NCI-H187 (cell line): Measurements from ENCODE around the gene PSME1.
"Not testable (repeated sequence)": the region's sequence is repeated elsewhere in the genome, so short reads cannot be mapped to it uniquely, and the experiment has no call there.

Experiments used
- DNase-seq, 2 experiments: peaks; one replicate each; lab custom pipeline; 2025; lab: John Stamatoyannopoulos, UW

The PSME1 gene

DNA sequence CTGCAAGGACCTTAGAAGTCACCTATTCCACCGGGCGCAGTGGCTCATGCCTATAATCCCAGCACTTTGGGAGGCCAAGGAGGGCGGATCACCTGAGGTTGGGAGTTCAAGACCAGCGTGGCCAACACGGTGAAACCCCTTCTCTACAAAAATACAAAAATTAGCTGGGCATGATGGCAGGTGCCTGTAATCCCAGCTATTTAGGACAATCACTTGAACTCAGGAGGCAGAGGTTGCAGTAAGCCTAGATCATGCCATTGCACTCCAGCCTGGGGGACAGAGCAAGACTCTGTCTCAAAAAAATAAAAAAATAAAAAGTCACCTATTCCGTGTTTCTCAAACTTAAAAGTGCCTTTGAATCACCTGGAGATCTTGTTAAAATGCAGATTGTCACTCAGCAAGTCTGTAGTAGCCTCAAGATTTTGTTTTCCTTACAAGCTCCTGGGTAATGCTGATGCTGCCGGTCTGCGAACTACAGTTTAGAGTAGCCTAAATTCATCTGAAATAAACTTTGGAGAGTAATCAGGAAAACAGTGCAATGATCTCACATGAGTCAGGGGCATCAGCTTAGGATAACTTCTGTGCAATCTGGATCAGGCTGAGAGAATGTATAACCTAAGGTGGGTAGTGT lies 30.3 kb upstream of the PSME1 start:
- not testable (repeated sequence) for DNase-seq

DNA sequence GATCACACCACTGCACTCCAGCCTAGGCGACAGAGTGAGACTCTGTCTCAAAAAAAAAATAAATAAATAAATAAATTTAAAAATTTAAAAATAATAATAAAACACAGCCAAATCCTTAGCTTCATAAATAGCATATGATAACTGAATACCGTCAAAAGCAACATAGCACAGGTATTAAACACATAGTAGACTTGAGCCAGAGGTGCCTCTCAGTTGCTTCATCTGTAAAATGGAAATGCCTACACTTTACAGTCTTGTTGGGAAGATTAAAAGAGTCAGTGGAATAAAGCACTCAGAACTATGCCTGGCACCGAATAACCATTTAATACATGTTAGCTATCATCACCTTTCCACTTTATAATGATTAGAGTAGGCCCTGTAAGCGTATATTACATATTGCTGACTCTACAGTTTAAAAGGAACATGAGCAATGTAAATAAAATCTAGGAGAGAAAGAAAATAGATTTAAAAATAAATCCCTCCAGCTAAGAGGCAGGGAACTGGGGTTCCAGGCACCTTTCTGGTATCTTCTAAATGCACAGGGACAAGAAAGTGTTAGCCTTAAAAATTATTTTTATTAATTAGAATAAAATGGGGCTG lies 29.2 kb upstream of the PSME1 start:
- no peak for DNase-seq

DNA sequence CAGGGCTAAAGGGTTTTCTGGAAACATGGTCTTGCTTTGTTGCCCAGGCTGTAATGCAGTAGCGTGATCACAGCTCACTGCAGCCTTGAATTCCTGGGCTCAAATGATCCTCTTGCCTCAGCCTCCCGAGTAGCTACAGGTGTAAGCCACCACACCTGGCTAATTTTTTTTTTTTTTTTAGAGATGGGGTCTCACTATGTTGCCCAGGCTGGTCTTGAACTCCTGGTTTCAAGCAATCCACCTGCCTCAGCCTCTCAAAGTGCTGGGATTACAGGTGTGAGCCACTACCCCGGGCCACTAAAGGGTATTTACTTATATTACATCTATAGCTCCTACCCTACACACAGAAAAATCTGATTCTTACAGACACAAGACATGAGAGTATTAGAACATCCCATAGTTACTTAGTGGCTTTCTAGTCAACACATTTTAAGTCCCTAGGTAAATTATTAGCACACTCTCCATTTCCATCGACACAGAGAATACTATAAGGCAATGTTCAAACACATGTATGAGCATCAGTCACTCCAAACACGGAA lies 27.6 kb upstream of the PSME1 start:
- DNase-seq = no peak

DNA sequence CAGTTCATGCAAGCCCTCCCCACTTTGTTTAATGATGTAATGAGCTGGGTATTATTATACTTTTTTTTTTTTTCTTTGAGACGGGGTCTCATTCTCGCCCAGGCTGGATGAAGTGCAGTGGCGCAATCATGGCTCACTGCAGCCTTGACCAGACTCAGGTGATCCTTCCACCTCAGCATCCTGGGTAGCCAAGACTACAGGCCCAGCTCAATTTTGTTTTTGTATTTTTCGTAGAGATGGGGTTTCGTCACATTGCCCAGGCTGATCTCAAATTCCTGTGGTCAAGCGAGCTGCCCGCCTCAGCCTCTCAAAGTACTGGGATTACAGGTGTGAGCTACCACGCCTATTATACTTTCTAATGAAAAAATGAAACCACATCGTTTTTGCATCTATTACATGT lies 25.9 kb upstream of the PSME1 start:
- no peak for DNase-seq

DNA sequence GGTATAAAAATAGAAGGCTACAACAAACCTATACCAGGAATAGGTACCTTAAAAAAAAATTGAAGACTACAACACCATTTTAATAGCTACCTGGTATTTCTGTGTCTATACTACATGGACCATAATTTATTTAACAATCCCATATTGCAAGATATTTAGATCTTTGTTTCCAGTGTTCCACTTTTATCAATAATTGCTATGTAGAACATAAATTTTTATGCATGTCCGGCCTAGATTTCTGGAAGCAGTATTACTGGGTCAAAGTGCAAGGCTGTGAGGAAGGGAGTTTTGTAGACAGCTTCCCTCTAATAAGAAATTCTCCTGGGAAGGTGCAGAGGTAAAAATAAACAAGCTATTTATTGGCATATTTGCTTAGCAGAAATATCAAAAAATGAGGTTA lies 25.5 kb upstream of the PSME1 start:
- no peak for DNase-seq

DNA sequence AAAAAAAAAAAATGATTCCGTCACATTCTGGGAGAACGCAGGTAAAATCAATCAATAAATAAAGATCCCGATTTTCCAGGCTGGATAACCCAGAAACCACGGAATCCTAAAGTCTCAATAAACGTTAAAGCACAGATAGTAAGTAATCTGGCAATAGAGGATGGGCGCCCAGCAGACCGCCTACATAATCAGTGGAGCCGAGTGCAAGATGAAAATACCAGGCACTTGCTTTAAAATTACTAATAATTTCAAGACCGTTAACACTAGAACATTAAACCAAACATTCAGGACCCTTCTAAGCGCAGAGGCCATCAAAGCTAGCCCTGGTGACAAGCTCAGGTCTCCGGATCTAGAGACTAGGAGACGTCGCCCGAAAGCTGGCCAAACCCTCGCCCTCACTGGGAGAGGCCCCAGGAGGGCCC lies 22.6 kb upstream of the PSME1 start:
- no peak for DNase-seq

DNA sequence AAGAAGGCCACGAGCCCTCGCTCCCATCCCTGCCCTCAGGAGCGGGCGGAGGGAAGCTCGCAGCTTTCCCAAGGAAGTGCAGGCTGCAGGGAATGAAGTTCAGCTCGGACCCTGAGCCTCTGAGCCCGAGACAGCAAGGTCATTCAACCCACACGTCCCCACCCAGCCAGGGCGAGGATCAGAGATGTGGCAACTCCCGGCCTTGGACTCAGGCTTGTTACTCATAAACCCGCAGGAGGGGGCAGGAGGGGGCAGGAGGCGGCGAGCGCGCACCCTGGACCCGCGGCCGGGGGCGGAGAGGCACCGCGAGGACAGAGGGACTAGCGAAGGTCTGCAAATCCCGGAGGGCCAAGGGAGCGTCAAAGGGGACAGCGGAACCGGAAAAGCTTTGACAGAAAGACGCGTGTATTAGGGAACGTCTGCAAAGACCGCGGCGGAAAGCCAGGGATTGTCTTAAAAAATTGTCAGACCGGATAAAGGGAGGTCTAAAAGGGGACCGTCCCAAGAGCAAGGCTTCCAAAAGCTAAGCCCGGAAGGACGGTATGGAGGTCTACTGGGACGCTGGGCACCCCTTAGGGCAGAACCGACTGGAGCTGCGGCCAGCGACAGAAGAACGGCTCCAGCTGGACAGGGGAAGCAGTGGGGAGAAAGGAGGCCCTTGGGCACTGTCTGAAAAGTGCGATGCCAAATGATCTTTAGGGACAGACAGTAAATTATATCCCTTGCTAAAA lies 22.0 kb upstream of the PSME1 start:
- peak; percentile 67 to 73 for DNase-seq

DNA sequence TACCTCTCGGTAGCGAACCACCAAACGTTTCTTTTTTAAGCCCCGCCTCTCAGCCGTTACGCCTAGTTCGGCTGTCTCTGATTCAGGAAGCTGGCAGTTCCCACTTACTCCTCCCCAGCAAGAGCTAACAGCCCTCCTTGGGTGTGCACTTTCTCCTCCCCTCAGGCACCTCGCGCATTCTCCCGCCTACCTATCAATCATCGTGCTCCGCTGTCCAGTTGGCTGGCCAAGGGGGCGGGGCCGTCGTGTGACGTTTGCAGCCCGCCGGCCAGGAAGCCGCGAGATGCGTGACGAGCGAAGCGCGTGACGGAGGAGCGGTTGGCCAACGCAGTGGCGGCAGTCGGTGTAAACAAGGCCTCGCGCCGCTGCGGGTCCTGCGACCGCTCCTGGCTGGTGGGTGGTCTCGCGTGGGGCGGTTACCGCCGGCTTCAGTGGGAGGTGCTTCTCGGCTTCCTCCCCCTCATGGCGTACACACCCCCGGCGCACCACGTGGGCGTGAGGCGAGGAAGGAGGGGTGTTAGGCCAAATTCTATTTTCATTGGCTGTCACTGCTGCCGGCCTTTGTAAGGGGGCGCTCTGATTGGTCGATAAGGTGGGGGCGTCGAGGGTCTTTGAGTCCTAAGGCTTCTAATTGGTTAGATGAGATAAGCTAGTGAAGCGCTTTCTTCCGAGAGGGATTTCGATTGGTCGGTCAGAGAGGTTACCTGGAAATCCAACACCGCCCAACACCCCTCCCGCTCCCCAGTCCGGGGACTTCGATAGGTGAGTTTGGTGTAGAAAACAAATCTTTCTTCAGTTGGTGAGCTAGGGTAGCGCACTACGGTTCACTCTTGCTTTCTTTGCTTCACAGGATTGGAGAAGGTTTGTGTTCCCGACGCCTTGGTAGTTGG lies 21.2 kb upstream of the PSME1 start, which contains the start of the genes DCAF11 and NRL:
Gene DCAF11 (plus strand): TSS at position 246 of the 890 bp plus-strand sequence. CDS start 818 bp downstream, outside the sequence.
Gene NRL (minus strand): TSS at position 418 of the 890 bp plus-strand sequence. CDS start 32,101 bp downstream, outside the sequence.
- peak; percentile 99 for DNase-seq

DNA sequence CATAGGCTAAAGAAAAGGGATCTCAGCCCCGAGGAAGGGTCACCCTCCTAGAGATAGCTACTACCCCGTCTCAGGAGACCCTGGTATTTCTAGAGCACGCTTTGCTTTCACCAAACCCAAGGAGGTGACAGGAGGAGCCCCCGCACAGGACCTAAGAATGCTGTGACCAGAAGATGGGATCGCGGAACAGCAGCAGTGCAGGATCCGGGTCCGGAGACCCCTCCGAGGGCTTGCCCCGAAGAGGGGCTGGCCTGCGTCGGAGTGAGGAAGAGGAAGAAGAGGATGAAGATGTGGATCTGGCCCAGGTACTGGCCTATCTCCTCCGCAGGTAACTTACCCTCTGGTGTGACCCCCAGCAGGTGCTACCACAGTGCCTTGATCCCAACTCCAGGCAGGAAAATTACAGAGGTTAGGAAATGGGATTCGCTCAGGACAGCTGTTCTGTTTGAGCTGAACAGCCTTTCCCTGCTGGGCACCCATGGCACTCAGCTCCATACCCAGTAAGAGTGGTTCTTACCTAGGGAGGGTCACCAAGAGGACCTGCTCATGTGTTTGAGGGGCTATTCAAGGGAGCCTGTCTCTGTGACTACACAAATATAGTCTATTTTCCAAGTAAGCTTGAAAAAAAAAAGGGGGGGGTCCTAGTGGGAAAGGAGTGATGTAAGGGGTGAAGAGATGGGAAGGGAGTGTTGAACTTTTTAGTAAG lies 20.4 kb upstream of the PSME1 start:
- DNase-seq = no peak

DNA sequence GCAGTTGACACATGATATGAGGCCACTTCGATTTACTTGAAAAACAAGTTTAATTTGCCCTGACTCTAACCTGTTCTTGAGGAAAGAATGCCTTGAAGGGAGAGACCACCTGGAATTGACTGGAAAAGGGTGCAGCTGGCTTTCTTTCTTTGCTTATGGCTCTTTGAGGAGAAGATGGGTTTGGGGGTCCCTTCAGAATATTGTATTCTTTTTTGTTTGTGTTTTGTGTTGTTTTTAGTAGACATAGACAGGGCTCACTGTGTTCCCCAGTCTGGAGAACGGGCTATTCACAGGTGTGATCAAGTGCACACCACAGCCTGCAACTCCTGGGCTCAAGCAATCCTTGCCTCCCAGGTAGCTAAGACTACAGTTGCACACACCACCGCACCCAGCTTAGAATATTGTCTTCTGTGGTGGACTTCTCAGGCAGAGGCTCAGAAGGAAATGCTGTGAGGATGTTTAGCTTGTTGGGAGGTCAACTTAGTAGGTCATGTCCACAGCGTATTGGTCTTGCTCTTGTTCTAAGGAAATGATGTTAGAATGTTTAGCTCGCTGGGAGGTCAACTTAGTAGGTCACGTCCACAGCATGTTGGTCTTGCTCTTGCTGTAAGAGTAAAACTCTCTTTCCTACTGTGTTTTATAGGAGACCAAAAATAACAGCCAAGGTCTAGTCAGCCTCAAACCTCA lies 19.7 kb upstream of the PSME1 start:
- no peak for DNase-seq

DNA sequence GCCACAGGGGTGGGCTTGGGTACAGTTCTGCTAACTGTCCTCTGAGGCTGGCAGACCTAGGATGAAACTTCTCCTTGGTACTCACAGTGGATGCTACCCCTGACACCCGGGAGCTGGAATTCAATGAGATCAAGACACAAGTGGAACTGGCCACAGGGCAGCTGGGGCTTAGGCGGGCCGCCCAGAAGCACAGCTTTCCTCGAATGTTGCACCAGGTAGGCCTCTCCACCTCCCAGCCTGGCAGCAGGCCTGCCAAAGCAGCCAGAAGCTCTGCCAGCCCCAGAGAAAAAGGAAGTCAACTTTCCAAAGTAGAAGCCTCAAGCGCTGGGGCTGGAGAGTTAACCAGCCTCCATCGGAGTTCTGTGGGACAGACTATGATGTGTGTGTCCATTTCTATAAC lies 18.8 kb upstream of the PSME1 start:
- no peak for DNase-seq

DNA sequence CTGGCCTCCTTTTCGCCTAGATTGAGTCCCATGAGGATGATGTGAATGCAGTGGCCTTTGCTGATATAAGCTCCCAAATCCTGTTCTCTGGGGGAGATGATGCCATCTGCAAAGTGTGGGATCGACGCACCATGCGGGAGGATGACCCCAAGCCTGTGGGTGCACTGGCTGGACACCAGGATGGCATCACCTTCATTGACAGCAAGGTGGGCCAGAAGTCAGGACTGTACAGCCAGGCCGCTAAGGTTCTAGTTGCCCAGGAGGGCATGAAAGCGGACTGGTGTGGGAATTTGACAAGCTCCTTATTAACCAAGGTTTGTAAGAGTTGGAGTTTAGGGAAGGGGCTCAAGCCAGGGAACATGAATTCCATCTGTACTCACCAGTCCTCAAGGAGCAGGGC lies 16.3 kb upstream of the PSME1 start:
- DNase-seq = no peak

DNA sequence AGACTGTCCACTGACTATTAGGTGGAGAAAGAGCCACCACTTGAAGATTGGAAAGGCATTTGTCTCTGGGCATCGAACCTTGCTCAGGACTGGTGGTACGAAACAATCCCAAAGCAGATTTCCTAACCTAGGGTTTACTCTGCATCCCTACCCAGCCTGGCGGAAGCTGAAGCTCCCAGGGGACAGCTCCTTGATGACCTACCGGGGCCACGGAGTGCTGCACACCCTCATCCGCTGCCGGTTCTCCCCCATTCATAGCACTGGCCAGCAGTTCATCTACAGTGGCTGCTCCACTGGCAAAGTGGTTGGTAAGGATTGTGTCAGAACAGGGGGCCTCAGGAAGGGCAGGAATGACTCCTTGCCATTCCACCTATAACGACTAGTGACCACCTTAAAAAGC lies 14.8 kb upstream of the PSME1 start:
- DNase-seq = no peak

DNA sequence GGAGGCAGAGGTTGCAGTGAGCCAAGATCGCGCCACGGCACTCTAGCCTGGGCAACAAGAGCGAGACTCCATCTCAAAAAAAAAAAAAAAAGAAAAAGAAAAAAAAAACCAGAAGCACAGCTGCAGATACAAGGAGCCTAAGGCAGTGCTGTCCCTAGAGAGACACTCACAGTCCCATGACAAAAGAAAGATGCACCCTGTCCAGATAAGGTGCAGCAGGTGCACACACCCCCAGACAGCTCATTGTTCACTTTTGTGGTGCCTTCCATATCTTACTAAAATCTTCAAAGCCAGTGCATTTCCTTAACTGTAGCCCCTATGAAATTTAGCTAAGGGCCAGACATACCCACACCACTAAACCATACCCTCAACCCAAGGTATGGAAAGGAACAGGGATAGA lies 13.6 kb upstream of the PSME1 start:
- no peak for DNase-seq

DNA sequence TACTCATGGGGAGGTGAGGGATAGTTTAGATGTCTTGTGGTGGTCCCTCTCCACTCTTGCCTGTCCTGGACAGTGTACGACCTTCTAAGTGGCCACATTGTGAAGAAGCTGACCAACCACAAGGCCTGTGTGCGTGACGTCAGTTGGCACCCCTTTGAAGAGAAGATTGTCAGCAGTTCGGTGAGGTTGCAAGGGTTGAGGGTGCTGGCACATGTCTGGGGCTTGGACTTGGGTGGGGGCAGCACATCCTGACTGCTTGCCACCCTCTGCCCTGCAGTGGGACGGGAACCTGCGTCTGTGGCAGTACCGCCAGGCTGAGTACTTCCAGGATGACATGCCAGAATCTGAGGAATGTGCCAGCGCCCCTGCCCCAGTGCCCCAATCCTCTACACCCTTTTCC lies 13.1 kb upstream of the PSME1 start:
- no peak for DNase-seq

DNA sequence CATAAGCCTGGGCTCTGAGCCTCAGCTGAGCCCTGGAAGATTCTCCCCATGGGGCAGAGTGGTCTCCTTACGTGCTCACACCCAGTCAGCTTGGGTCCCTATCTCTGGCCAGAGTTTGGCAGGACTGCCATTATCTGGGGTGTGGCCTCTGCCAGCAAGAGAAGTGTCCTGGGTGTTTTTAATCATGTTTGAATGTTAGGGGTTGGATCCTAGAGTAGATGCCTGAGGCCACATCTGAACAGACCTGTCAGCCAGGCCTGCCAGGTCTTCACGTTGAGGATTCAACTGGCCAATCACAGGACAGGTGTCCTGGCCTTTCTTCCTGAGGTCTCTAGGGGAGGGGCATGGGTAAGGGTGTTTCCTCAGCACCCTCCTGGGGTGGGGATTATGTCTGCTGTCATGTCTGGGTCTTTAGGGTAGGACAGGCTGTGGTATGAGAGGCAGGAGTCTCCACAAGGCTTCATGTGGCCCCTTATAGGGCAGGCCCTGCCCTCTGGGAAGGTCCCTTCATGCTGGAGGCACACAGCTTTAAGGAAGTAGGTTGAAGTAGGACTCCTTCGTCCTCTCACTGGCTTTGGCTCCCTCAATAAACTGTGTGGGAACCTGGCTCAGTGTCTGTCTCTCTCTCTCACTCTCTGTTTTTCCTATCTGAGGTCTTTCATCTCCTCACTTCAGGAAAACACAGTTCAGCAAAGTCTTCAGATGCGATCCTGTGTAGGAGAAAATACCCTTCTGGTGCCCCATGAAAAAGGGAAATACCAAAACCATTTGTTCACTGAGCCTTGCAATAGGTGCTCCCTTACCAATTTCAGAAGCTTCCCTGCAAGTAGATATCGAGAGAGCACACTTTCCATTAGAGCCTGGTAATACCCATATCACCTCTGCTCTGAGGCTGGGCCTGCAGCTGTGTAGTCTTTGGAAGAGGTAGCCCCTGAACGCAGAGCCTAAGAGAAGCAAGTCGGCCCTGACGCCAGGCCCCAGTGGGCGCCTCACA lies 12.3 kb upstream of the PSME1 start:
- DNase-seq = no peak

DNA sequence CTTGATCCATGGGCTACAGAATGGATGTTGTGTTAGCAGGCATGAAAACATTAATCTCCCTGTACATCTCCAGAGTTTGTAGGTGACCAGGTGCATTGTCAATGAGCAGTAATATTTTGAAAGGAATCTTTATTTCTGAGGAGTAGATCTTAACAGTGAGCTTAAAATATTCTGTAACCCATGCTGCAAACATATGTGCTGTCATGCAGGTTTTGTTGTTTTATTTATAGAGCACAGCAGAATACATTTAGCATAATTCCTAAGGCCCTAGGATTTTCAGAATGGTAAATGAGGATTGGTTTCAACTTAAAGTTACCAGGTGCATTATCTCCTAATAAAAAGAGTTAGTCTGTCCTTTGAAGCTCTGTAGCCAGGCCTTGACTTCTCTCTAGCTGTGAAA lies 9.1 kb upstream of the PSME1 start:
- no peak for DNase-seq

DNA sequence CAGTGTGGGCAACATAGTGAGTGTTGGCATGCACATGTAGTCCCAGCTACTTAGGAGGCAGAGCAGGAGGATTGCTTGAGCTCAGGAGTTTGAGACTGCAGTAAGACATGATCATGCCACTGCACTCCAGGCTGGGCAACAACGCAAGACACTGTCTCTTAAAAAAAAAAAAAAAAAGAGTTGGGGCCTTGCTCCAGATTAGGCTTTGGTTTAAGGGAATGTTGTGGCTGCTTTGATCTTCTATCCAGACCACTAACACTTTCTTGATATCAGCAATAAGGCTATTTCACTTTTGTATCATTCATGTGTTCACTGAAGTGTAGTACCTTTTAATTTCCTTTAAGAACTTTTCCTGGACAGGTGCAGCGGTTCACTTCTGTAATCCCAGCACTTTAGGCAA lies 8.3 kb upstream of the PSME1 start:
- DNase-seq = no peak

DNA sequence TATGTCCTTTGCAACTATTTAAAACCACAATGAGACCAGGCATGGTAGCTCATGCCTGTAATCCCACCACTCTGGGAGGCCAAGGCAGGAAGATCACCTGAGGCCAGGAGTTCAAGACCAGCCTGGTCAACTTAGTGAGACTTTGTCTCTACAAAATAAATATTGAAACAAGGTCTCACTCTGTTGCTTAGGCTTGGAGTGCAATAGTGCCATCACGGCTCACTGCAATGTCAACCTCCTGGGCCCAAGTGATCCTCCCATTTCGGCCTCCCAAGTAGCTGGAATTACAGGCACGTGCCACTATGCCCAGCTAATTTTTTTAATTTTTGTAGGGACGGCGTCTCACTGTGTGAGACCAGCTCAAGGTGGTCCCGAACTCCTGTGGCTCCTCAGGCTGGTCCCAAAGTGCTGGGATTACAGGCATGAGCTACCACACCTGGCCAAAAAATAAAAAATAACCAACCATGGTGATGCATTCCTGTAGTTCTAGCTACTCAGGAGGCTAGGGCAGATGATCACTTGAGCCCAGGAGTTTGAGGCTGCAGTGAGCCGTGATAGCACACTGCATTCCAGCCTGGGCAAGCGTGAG lies 6.5 kb upstream of the PSME1 start:
- DNase-seq = no peak
